Activated T-cell treated with anti-CD3 and anti-CD28 coated beads for 24 hours (primary cell): ENCODE data around the gene MSS51.
"Not testable (repeated sequence)": the region's sequence is repeated elsewhere in the genome, so short reads cannot be mapped to it uniquely, and the experiment has no call there.

Experiments
- DNase-seq: peaks from one replicate; pipeline ENCODE4 v3.0.0-alpha.2; 2020; ENCODE audit warnings: low read depth

The MSS51 gene

GRCh38 chr10:73414230-73414945 is 19.0 kb downstream of the MSS51 start:
- no peak for DNase-seq

- DNase-seq: peak; percentile 94
Observed at GRCh38 chr10:73413528-73414229, 19.7 kb downstream of the MSS51 start, which contains the start of gene ANXA7. Gene ANXA7, minus strand, starts transcription at chr10:73414058. Its CDS starts 13,202 bp downstream, at chr10:73400856.

- no peak for DNase-seq
Observed at GRCh38 chr10:73413108-73413527, 20.2 kb downstream of the MSS51 start.

GRCh38 chr10:73410897-73411296 is 22.5 kb downstream of the MSS51 start:
- DNase-seq: no peak

GRCh38 chr10:73408978-73409521 is 24.3 kb downstream of the MSS51 start:
- no peak for DNase-seq

- DNase-seq: no peak
Observed at GRCh38 chr10:73408061-73408460, 25.3 kb downstream of the MSS51 start.

- DNase-seq: no peak
Observed at GRCh38 chr10:73407495-73407894, 25.9 kb downstream of the MSS51 start.

- DNase-seq: no peak
Observed at GRCh38 chr10:73406846-73407245, 26.5 kb downstream of the MSS51 start.

GRCh38 chr10:73405556-73405955 is 27.8 kb downstream of the MSS51 start:
- DNase-seq: no peak

GRCh38 chr10:73404690-73405089 is 28.7 kb downstream of the MSS51 start:
- DNase-seq: no peak

GRCh38 chr10:73401636-73402035 is 31.7 kb downstream of the MSS51 start:
- no peak for DNase-seq

GRCh38 chr10:73399063-73399462 is 34.3 kb downstream of the MSS51 start:
- DNase-seq: no peak

GRCh38 chr10:73398024-73398423 is 35.3 kb downstream of the MSS51 start:
- no peak for DNase-seq

- not testable (repeated sequence) for DNase-seq
Observed at GRCh38 chr10:73394325-73394724, 39.0 kb downstream of the MSS51 start.

GRCh38 chr10:73388228-73388627 is 45.1 kb downstream of the MSS51 start:
- DNase-seq: no peak

- no peak for DNase-seq
Observed at GRCh38 chr10:73386583-73386982, 46.8 kb downstream of the MSS51 start.

GRCh38 chr10:73379064-73379748 is 54.2 kb downstream of the MSS51 start:
- no peak for DNase-seq

- DNase-seq: no peak
Observed at GRCh38 chr10:73376679-73377078, 56.7 kb downstream of the MSS51 start.
